ENCODE measurements around the gene SGMS1.

DNA sequence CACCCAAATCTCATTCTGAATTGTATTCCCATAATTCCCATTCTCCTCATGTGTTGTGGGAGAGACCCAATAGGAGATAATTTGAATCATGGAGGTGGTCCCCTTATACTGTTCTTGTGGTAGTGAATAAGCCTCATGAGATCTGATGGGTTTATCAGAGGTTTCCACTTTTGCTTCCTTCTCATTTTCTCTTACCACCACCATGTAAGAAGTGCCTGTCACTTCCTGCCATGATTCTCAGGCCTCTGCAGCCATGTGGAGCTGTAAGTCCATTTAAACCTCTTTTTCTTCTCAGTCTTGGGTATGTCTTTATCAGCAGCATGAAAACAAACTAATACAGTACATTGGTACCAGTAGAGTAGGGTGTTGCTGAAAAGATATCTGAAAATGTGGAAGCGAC lies 274.2 kb downstream of the SGMS1 start:
- TF ChIP-seq EZH2phosphoT487 (IDR thresholded peaks at IDR 0.05): no peak
- TF ChIP-seq, protein P1, sequence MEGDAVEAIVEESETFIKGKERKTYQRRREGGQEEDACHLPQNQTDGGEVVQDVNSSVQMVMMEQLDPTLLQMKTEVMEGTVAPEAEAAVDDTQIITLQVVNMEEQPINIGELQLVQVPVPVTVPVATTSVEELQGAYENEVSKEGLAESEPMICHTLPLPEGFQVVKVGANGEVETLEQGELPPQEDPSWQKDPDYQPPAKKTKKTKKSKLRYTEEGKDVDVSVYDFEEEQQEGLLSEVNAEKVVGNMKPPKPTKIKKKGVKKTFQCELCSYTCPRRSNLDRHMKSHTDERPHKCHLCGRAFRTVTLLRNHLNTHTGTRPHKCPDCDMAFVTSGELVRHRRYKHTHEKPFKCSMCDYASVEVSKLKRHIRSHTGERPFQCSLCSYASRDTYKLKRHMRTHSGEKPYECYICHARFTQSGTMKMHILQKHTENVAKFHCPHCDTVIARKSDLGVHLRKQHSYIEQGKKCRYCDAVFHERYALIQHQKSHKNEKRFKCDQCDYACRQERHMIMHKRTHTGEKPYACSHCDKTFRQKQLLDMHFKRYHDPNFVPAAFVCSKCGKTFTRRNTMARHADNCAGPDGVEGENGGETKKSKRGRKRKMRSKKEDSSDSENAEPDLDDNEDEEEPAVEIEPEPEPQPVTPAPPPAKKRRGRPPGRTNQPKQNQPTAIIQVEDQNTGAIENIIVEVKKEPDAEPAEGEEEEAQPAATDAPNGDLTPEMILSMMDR (IDR thresholded peaks at IDR 0.05): no peak

Measured in neural progenitor cell (in vitro differentiated cells).